HCT116 (cell line): ENCODE measurements around the gene SLC35E2B.

Experiments
- CTCF ChIP-seq, 3 experiments: fragments of 200-600 bp in 1 of 3; sonication (generic) in 1 of 3; IDR thresholded peaks in 2 of 3; conservative IDR thresholded peaks in 1 of 3; 2 replicates each; pipeline ENCODE4 v1.5.1; 2012 to 2017; ENCODE audit warnings: low read depth in 2 of 3, low read length in 2 of 3, antibody characterized with exemption in 1 of 3, borderline replicate concordance in 1 of 3, control low read depth in 1 of 3, mild to moderate bottlenecking in 1 of 3, mixed read lengths in 1 of 3, mixed run types in 1 of 3, moderate library complexity in 1 of 3; ENCODE audit not compliant: insufficient read depth in 1 of 3
- FOSL1 ChIP-seq: IDR thresholded peaks from 2 replicates; pipeline ENCODE4 v1.6.1; 2012; ENCODE audit warnings: low read depth
- POLR2A ChIP-seq: IDR thresholded peaks from 2 replicates; pipeline ENCODE4 v1.7.0; 2011; ENCODE audit warnings: borderline replicate concordance; ENCODE audit not compliant: insufficient read depth, insufficient read length; ENCODE audit errors: extremely low read depth
- POLR2AphosphoS5 ChIP-seq: IDR thresholded peaks from 2 replicates; pipeline ENCODE4 v1.6.1; 2011; ENCODE audit warnings: mild to moderate bottlenecking, low read depth, low read length, moderate library complexity
- RAD21 ChIP-seq: IDR thresholded peaks from 2 replicates; pipeline ENCODE4 v1.6.1; 2012; ENCODE audit warnings: low read depth, mild to moderate bottlenecking
- SP1 ChIP-seq: IDR thresholded peaks from 2 replicates; pipeline ENCODE4 v1.6.1; 2012; ENCODE audit warnings: low read depth
- YY1 ChIP-seq: IDR thresholded peaks from 2 replicates; pipeline ENCODE4 v1.6.1; 2011; ENCODE audit warnings: low read length, low read depth, moderate library complexity, mild to moderate bottlenecking; ENCODE audit not compliant: insufficient replicate concordance; ENCODE audit errors: extremely low read depth

- TF ChIP-seq CTCF (IDR thresholded peaks at IDR 0.05 in 2 of 3, conservative IDR thresholded peaks at IDR 0.05 in 1 of 3; ENCODE audit: borderline replicate concordance in 1 of 3, insufficient read depth in 1 of 3, low read depth in 2 of 3, low read length in 2 of 3) (no peak), FOSL1 (no peak), YY1 (no peak), POLR2A (no peak), SP1 (no peak), RAD21 (no peak), POLR2AphosphoS5 (no peak)
Observed at GRCh38 chr1:1626207-1627141, 66.1 kb downstream of the SLC35E2B start.
